ENCODE results near the gene BRAT1.
"Not testable (repeated sequence)": the region's sequence is repeated elsewhere in the genome, so short reads cannot be mapped to it uniquely, and the experiment has no call there.

BRAT1 gene

DNA sequence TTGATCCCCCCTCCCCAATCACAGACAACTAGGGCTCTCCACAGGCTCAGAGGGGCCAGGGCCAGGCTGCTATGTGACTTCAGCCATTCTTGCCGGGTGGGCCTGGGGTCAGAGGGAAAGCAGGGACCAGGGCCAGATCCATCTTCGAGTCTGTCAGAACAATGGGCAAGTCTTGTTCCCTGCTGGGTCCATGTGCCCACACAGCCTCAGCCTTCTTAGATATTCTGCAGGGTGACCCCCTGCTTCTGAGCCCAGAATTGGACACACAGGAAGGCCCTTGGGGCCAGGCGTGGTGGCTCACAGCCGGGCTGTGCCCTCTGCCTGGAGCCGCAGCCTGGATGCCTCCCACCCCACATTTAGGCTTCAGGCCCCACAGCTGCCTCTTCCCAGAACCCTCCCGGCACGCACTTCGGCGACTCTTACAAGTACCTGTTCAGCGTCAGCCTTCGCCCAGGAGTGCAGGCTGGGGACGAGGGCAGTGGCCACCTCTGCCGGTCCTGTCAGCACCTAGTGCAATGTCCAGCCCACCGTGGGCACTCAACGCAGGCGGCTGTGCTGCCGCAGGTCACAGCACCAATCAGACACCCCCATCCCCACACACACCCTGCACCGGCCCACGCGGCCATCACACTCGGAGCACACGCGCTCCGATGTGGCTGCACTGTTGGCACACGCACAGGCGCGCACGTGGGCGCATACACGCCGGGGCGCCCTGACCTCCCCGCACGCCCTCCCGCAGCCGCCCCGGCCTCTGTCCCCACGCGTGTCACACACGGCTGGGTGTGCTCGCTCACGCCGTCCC lies 24.1 kb downstream of the BRAT1 start:
- DNase-seq (ENCODE audit: low spot score); H3K4me3 ChIP-seq: not testable (repeated sequence)
- H3K27ac ChIP-seq, result peak overlapping the region; percentile 55 to 89

GRCh38 chr7:2530071-2530987 lies 25.0 kb downstream of the BRAT1 start:
- H3K4me3 ChIP-seq, result peak overlapping the region; percentile 8
- H3K27ac ChIP-seq, result peak overlapping the region; percentile 55 to 89
- no peak for DNase-seq (ENCODE audit: low spot score)

DNA sequence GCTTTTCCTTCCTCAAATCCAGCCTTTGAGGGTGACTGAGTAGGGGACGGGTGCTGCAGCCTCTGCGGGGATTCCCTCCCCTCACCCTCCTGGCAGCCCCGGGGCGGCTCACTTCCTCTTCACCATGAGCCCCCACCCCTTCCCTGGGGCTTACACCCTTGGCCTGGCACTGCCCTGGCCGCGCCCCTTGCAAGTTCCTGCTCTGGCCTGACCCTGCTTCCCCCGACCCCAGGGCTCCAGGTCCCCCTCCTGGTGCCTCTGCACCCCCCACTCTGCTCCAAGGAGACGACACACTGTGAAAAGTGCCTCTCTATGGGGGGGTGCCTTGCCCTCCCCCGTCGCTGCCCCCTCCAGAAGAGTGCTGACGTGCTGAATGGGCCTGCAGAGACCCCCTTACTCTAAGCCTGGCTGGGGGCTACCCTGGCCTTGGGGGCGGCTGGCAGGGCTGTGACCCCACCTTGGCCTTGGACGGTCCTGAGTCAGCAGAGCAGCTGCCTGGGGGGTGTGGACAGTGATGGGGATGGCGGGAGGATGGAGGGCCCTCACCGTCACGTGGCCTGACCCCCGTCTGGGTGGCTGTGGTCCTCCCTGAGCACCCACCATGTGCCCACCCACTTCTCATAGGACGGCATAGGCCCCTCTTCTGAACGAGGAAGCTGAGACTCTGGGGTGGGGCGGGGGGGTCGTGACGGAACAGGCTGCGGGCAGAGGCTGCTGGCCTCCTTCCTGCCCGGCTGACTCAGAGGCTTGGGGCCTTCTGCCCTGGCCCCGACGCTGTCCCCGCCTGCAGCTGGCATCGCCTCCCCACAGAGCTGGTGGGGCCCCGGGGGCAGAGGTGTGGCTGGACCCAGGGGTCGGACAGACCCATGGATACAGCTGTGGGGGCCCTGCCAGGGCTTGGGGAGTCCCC lies 25.9 kb downstream of the BRAT1 start:
- no peak for TF ChIP-seq CTCF (IDR thresholded peaks at IDR 0.05)
- peak overlapping the region; percentile 8 for H3K4me3 ChIP-seq
- DNase-seq (ENCODE audit: low spot score), result no peak
- H3K27ac ChIP-seq, result peak overlapping the region; percentile 55 to 89

More at GRCh38 chr7:2530071-2530987, 25.0 kb downstream of the BRAT1 start:
- no peak for TF ChIP-seq CTCF (IDR thresholded peaks at IDR 0.05)

GRCh38 chr7:2528481-2529095 lies 26.7 kb downstream of the BRAT1 start:
- peak overlapping the region in 1 of 2 donors; percentile 89 for H3K27ac ChIP-seq
- DNase-seq (ENCODE audit: low spot score), result no peak
- TF ChIP-seq CTCF (IDR thresholded peaks at IDR 0.05), result no peak

DNA sequence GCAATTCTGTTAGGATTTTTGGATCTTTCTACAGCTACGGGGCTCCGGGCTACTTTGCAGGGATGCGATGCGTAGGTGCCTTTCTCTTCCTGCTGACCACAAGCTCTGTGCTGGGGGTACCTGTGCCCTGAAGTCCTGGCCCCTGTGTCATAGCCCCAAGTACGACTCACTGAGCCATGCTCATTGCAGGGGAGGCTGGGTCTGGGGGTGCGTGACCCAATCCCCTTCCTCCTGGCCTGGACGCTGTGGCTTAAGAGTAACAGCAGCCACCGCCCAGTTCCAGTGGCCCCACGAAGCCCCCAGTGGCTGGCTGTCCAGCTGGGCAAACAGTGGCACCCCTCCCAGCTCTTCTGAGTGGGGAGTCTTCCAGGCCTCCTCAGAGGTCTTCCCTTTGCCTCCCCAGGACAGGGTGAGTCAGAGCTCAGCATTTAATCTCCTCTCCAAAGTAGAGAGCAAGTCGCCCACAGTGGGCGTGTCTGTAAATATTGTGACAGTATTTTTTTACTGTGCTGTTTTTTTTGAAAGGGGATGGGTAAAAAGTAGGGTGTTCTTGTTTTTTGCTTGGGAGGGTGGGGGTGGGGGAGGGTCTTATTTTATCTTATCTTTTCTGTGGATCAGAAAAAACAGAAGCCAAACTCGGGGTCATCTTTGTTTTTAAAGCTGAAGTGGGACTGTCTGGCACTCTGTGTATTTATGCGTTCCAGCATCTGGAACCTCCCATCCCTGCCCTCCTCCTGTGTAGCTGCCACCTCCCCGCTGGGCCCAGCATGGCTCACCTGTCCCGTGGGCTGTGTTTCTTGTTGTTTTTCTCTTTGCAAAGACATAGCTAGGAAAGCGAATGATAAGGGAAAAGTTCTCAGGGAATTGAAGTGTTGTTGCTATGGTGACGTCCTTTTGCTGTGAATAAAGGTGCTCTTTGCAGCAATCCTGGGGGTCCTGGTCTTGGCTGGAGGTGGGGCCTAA lies 27.5 kb downstream of the BRAT1 start:
- Histone ChIP-seq H3K4me3 (no peak overlapping the region), H3K27ac (peak overlapping the region in 1 of 2 donors; percentile 89)
- TF ChIP-seq CTCF (IDR thresholded peaks at IDR 0.05), result no peak

More at GRCh38 chr7:2528481-2529095, 26.7 kb downstream of the BRAT1 start:
- no peak overlapping the region for H3K4me3 ChIP-seq

More for the DNA sequence above, 27.5 kb downstream of the BRAT1 start:
- DNase-seq (ENCODE audit: low spot score), result no peak

All from coronary artery (tissue), 2 donors.